K562 (cell line): Measurements from ENCODE around the gene CD164L2.

Experiments
- FOSL1 ChIP-seq: fragments of 200-800 bp; sonication (Bioruptor generic); conservative IDR thresholded peaks from 2 replicates; pipeline ENCODE4 v1.6.1; 2016; ENCODE audit warnings: missing genetic modification characterization, missing compliant biosample characterization
- JUN ChIP-seq, 2 experiments: sonication (generic) in 1 of 2; formaldehyde crosslinking in 1 of 2; IDR thresholded peaks; 2 replicates each; pipeline versions ENCODE4 v1.6.1 to v1.8.0; 2012 to 2022; ENCODE audit warnings: borderline replicate concordance in 2 of 2, mild to moderate bottlenecking in 2 of 2, improper control_type of control experiment in 1 of 2, low read depth in 1 of 2, low read length in 1 of 2, missing genetic modification reagents in 1 of 2
- POLR2A ChIP-seq: fragments of 450-650 bp; conservative IDR thresholded peaks from 2 replicates; pipeline ENCODE4 v1.6.1; 2016
- POLR2AphosphoS5 ChIP-seq: IDR thresholded peaks from 2 replicates; pipeline ENCODE4 v1.6.1; 2011; ENCODE audit warnings: mild to moderate bottlenecking, low read depth, low read length, moderate library complexity; ENCODE audit not compliant: control insufficient read depth, insufficient read depth
- SMARCA4 ChIP-seq: fragments of 450-650 bp; IDR thresholded peaks from 2 replicates; pipeline ENCODE4 v1.6.1; 2016
- ZC3H4 ChIP-seq: sonication (generic); formaldehyde crosslinking; IDR thresholded peaks from 2 replicates; pipeline ENCODE4 v1.9.0; 2021; ENCODE audit warnings: missing genetic modification reagents, borderline replicate concordance
- TF ChIP-seq, protein P1 (sequence below): fragments of 450-650 bp; formaldehyde crosslinking; conservative IDR thresholded peaks from 2 replicates; pipeline ENCODE4 v1.4.0; 2022; ENCODE audit warnings: mild to moderate bottlenecking, missing genetic modification characterization
- TF ChIP-seq, protein P2 (sequence below): fragments of 450-650 bp; IDR thresholded peaks from 2 replicates; pipeline ENCODE4 v1.6.1; 2016; ENCODE audit warnings: mild to moderate bottlenecking, moderate library complexity
- TF ChIP-seq, protein P3 (sequence below): fragments of 450-650 bp; formaldehyde crosslinking; IDR thresholded peaks from 2 replicates; pipeline ENCODE4 v1.4.0; 2022; ENCODE audit warnings: mild to moderate bottlenecking, moderate library complexity

DNA sequence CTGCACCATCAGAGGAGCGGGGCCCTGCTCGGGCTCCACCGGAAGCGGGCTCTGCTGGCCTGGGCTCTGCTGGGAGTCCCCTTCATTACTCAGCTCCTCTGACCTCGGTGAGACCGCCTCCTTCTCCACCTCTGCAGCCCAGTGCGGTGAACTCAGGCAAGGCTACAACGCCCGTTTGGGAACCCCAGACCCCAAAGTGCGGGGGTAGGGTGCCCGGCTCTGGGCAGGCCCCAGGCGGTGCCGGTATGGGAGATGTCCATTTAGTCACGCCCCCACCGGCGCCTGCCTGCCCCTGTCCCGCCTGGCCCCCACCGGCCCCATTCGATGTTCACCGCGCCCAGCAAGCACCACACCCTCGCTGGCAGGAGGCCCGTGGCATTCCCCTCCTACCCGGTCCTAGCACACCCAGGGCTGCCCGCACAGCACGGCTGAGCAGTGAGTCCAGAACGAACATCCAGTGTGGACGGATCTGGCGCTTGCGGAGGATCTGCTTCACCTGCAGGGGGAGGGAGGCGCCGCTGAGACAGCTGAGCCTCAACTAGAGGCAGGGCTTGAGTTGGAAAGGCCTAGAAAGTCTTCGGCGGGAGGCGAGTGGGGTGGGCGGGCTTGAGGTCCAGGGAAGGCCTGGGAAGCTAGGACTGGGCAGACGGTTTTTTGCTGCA lies 26.4 kb downstream of the CD164L2 start:
- TF ChIP-seq, protein P1, sequence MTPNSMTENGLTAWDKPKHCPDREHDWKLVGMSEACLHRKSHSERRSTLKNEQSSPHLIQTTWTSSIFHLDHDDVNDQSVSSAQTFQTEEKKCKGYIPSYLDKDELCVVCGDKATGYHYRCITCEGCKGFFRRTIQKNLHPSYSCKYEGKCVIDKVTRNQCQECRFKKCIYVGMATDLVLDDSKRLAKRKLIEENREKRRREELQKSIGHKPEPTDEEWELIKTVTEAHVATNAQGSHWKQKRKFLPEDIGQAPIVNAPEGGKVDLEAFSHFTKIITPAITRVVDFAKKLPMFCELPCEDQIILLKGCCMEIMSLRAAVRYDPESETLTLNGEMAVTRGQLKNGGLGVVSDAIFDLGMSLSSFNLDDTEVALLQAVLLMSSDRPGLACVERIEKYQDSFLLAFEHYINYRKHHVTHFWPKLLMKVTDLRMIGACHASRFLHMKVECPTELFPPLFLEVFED (CRISPR knock-in tag) = no peak
- TF ChIP-seq POLR2AphosphoS5 (no peak), JUN (IDR thresholded peaks at IDR 0.05; ENCODE audit: borderline replicate concordance, low read depth, low read length) (no peak), JUN (CRISPR knock-in tag; IDR thresholded peaks at IDR 0.05; ENCODE audit: borderline replicate concordance) (no peak), SMARCA4 (no peak), FOSL1 (no peak), POLR2A (no peak), ZC3H4 (no peak)
- TF ChIP-seq, protein P2, sequence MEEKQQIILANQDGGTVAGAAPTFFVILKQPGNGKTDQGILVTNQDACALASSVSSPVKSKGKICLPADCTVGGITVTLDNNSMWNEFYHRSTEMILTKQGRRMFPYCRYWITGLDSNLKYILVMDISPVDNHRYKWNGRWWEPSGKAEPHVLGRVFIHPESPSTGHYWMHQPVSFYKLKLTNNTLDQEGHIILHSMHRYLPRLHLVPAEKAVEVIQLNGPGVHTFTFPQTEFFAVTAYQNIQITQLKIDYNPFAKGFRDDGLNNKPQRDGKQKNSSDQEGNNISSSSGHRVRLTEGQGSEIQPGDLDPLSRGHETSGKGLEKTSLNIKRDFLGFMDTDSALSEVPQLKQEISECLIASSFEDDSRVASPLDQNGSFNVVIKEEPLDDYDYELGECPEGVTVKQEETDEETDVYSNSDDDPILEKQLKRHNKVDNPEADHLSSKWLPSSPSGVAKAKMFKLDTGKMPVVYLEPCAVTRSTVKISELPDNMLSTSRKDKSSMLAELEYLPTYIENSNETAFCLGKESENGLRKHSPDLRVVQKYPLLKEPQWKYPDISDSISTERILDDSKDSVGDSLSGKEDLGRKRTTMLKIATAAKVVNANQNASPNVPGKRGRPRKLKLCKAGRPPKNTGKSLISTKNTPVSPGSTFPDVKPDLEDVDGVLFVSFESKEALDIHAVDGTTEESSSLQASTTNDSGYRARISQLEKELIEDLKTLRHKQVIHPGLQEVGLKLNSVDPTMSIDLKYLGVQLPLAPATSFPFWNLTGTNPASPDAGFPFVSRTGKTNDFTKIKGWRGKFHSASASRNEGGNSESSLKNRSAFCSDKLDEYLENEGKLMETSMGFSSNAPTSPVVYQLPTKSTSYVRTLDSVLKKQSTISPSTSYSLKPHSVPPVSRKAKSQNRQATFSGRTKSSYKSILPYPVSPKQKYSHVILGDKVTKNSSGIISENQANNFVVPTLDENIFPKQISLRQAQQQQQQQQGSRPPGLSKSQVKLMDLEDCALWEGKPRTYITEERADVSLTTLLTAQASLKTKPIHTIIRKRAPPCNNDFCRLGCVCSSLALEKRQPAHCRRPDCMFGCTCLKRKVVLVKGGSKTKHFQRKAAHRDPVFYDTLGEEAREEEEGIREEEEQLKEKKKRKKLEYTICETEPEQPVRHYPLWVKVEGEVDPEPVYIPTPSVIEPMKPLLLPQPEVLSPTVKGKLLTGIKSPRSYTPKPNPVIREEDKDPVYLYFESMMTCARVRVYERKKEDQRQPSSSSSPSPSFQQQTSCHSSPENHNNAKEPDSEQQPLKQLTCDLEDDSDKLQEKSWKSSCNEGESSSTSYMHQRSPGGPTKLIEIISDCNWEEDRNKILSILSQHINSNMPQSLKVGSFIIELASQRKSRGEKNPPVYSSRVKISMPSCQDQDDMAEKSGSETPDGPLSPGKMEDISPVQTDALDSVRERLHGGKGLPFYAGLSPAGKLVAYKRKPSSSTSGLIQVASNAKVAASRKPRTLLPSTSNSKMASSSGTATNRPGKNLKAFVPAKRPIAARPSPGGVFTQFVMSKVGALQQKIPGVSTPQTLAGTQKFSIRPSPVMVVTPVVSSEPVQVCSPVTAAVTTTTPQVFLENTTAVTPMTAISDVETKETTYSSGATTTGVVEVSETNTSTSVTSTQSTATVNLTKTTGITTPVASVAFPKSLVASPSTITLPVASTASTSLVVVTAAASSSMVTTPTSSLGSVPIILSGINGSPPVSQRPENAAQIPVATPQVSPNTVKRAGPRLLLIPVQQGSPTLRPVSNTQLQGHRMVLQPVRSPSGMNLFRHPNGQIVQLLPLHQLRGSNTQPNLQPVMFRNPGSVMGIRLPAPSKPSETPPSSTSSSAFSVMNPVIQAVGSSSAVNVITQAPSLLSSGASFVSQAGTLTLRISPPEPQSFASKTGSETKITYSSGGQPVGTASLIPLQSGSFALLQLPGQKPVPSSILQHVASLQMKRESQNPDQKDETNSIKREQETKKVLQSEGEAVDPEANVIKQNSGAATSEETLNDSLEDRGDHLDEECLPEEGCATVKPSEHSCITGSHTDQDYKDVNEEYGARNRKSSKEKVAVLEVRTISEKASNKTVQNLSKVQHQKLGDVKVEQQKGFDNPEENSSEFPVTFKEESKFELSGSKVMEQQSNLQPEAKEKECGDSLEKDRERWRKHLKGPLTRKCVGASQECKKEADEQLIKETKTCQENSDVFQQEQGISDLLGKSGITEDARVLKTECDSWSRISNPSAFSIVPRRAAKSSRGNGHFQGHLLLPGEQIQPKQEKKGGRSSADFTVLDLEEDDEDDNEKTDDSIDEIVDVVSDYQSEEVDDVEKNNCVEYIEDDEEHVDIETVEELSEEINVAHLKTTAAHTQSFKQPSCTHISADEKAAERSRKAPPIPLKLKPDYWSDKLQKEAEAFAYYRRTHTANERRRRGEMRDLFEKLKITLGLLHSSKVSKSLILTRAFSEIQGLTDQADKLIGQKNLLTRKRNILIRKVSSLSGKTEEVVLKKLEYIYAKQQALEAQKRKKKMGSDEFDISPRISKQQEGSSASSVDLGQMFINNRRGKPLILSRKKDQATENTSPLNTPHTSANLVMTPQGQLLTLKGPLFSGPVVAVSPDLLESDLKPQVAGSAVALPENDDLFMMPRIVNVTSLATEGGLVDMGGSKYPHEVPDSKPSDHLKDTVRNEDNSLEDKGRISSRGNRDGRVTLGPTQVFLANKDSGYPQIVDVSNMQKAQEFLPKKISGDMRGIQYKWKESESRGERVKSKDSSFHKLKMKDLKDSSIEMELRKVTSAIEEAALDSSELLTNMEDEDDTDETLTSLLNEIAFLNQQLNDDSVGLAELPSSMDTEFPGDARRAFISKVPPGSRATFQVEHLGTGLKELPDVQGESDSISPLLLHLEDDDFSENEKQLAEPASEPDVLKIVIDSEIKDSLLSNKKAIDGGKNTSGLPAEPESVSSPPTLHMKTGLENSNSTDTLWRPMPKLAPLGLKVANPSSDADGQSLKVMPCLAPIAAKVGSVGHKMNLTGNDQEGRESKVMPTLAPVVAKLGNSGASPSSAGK = no peak
- TF ChIP-seq, protein P3, sequence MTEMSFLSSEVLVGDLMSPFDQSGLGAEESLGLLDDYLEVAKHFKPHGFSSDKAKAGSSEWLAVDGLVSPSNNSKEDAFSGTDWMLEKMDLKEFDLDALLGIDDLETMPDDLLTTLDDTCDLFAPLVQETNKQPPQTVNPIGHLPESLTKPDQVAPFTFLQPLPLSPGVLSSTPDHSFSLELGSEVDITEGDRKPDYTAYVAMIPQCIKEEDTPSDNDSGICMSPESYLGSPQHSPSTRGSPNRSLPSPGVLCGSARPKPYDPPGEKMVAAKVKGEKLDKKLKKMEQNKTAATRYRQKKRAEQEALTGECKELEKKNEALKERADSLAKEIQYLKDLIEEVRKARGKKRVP (CRISPR knock-in tag) = no peak
